HepG2 (cell line): ENCODE measurements around the gene SETD1B. TPM values are rescaled to one million over a fixed set of nuclear protein-coding genes. Genes with fewer than 3 reads are reported as not detected.

Experiments used
- BCL6 ChIP-seq: IDR thresholded peaks from 2 replicates; pipeline ENCODE4 v1.6.1; 2016; ENCODE audit warnings: missing genetic modification reagents, missing compliant biosample characterization
- DPF2 ChIP-seq: sonication (generic); formaldehyde crosslinking; IDR thresholded peaks from 2 replicates; pipeline ENCODE4 v1.4.0; 2020; ENCODE audit warnings: mild to moderate bottlenecking, low read depth, missing genetic modification reagents, borderline replicate concordance
- DR1 ChIP-seq: sonication (generic); formaldehyde crosslinking; IDR thresholded peaks from 2 replicates; pipeline ENCODE4 v1.8.0; 2021; ENCODE audit warnings: mild to moderate bottlenecking, missing genetic modification reagents, inconsistent platforms
- ELF4 ChIP-seq: sonication (generic); formaldehyde crosslinking; IDR thresholded peaks from 2 replicates; pipeline ENCODE4 v1.5.0; 2020; ENCODE audit warnings: missing genetic modification reagents, mild to moderate bottlenecking, moderate library complexity, borderline replicate concordance
- KDM2A ChIP-seq: sonication (generic); formaldehyde crosslinking; IDR thresholded peaks from 2 replicates; pipeline ENCODE4 v1.4.0; 2020; ENCODE audit warnings: low read depth, missing genetic modification reagents, borderline replicate concordance
- SIN3B ChIP-seq: fragments of 150-350 bp; IDR thresholded peaks from 2 replicates; pipeline ENCODE4 v1.6.1; 2014; ENCODE audit warnings: low read length
- SIX4 ChIP-seq: sonication (generic); formaldehyde crosslinking; IDR thresholded peaks from 2 replicates; pipeline ENCODE4 v1.4.0; 2020; ENCODE audit warnings: missing genetic modification reagents
- TAF15 ChIP-seq: fragments of 200-400 bp; formaldehyde crosslinking; IDR thresholded peaks from one replicate; pipeline ENCODE4 v1.6.1; 2018; ENCODE audit warnings: mild to moderate bottlenecking, low read depth, low read length; ENCODE audit not compliant: poor library complexity, severe bottlenecking
- TBP ChIP-seq: sonication (generic); formaldehyde crosslinking; IDR thresholded peaks from 2 replicates; pipeline ENCODE4 v1.5.0; 2020; ENCODE audit warnings: missing genetic modification reagents
- ZMAT3 ChIP-seq: sonication (generic); formaldehyde crosslinking; conservative IDR thresholded peaks from 2 replicates; pipeline ENCODE4 v1.7.0; 2021; ENCODE audit warnings: missing genetic modification reagents
- ZNF138 ChIP-seq: sonication (generic); formaldehyde crosslinking; IDR thresholded peaks from 2 replicates; pipeline ENCODE4 v1.5.0; 2020; ENCODE audit warnings: mild to moderate bottlenecking, low read depth, missing genetic modification reagents
- ZNF143 ChIP-seq: sonication (generic); formaldehyde crosslinking; IDR thresholded peaks from 2 replicates; pipeline ENCODE4 v1.4.0; 2020; ENCODE audit warnings: missing genetic modification reagents
- ZNF350 ChIP-seq: sonication (generic); formaldehyde crosslinking; IDR thresholded peaks from 2 replicates; pipeline ENCODE4 v1.4.0; 2020; ENCODE audit warnings: mild to moderate bottlenecking, low read depth, missing genetic modification reagents, borderline replicate concordance
- ZNF567 ChIP-seq: sonication (generic); formaldehyde crosslinking; IDR thresholded peaks from 2 replicates; pipeline ENCODE4 v1.8.1; 2023; ENCODE audit warnings: mild to moderate bottlenecking, missing genetic modification reagents, borderline replicate concordance
- ZNF737 ChIP-seq: sonication (generic); formaldehyde crosslinking; IDR thresholded peaks from 2 replicates; pipeline ENCODE4 v1.5.0; 2020; ENCODE audit warnings: missing genetic modification reagents, mild to moderate bottlenecking, borderline replicate concordance
- ZNF766 ChIP-seq: sonication (generic); formaldehyde crosslinking; IDR thresholded peaks from 2 replicates; pipeline ENCODE4 v1.5.0; 2020; ENCODE audit warnings: missing genetic modification reagents, borderline replicate concordance
- ZNF839 ChIP-seq: sonication (generic); formaldehyde crosslinking; IDR thresholded peaks from 2 replicates; pipeline ENCODE4 v1.4.0; 2020; ENCODE audit warnings: missing genetic modification reagents, mild to moderate bottlenecking, borderline replicate concordance
- ZNF878 ChIP-seq: sonication (generic); formaldehyde crosslinking; IDR thresholded peaks from 2 replicates; pipeline ENCODE4 v1.8.1; 2023; ENCODE audit warnings: mild to moderate bottlenecking, missing genetic modification reagents, moderate library complexity
- ZXDC ChIP-seq: sonication (generic); formaldehyde crosslinking; IDR thresholded peaks from 2 replicates; pipeline ENCODE4 v1.5.0; 2020; ENCODE audit warnings: mild to moderate bottlenecking, missing genetic modification reagents
- polyA plus RNA-seq, 8 experiments: library from polyadenylated mRNA; depleted of rRNA in 3 of 8; stranded (reverse) in 7 of 8; unstranded in 1 of 8; fragments of >200 nt; fragmentation: Illumina TruSeq in 4 of 8; extraction: Trizol in 4 of 8; gene quantifications; 2 replicates each; pipeline versions ENCODE4 v1.2.1 to v1.2.3, GENCODE V29; 2011 to 2016; ENCODE audit warnings: low read depth in 4 of 8, missing spikeins in 1 of 8, mixed read lengths in 1 of 8; ENCODE audit not compliant: insufficient read depth in 1 of 8
- total RNA-seq, 5 experiments: library from RNA; depleted of rRNA; stranded (reverse); fragments of >200 nt; fragmentation: Illumina TruSeq; extraction: Trizol; gene quantifications; 2 replicates each; pipeline ENCODE4 v1.2.3, GENCODE V29; 2016; ENCODE audit warnings: low read depth in 1 of 5
- TF ChIP-seq, protein P1 (sequence below): sonication (generic); formaldehyde crosslinking; IDR thresholded peaks from 2 replicates; pipeline ENCODE4 v1.4.0; 2020; ENCODE audit warnings: missing genetic modification reagents
- TF ChIP-seq, protein P2 (sequence below): sonication (generic); formaldehyde crosslinking; IDR thresholded peaks from 2 replicates; pipeline ENCODE4 v1.8.0; 2022; ENCODE audit warnings: mild to moderate bottlenecking, missing genetic modification reagents

The SETD1B gene
- total and polyA plus RNA-seq, 2 of the 13 experiments (the other 11 are each of a cell fraction or from before 2014, with no cell fraction given), result 1.1 to 1.4 TPM

- TF ChIP-seq DPF2 (CRISPR knock-in tag), result no peak
- TF ChIP-seq ZXDC (CRISPR knock-in tag), result no peak
- TF ChIP-seq TBP, result no peak
- TF ChIP-seq, protein P1, sequence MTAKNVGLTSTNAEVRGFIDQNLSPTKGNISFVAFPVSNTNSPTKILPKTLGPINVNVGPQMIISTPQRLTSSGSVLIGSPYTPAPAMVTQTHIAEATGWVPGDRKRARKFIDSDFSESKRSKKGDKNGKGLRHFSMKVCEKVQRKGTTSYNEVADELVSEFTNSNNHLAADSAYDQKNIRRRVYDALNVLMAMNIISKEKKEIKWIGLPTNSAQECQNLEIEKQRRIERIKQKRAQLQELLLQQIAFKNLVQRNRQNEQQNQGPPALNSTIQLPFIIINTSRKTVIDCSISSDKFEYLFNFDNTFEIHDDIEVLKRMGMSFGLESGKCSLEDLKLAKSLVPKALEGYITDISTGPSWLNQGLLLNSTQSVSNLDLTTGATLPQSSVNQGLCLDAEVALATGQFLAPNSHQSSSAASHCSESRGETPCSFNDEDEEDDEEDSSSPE (CRISPR knock-in tag), result no peak
- no peak for TF ChIP-seq BCL6 (CRISPR knock-in tag)
- TF ChIP-seq ZMAT3 (CRISPR knock-in tag), result no peak
- TF ChIP-seq ZNF143, result no peak
- no peak for TF ChIP-seq ZNF567 (CRISPR knock-in tag)
- no peak for TF ChIP-seq ELF4 (CRISPR knock-in tag)
- TF ChIP-seq ZNF839 (CRISPR knock-in tag), result no peak
- TF ChIP-seq, protein P2, sequence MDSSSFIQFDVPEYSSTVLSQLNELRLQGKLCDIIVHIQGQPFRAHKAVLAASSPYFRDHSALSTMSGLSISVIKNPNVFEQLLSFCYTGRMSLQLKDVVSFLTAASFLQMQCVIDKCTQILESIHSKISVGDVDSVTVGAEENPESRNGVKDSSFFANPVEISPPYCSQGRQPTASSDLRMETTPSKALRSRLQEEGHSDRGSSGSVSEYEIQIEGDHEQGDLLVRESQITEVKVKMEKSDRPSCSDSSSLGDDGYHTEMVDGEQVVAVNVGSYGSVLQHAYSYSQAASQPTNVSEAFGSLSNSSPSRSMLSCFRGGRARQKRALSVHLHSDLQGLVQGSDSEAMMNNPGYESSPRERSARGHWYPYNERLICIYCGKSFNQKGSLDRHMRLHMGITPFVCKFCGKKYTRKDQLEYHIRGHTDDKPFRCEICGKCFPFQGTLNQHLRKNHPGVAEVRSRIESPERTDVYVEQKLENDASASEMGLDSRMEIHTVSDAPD (CRISPR knock-in tag), result no peak
- TF ChIP-seq KDM2A (CRISPR knock-in tag), result peak; percentile 59
- no peak for TF ChIP-seq ZNF138 (CRISPR knock-in tag)
- TF ChIP-seq SIN3B, result no peak
- no peak for TF ChIP-seq ZNF766 (CRISPR knock-in tag)
- no peak for TF ChIP-seq ZNF878 (CRISPR knock-in tag)
- no peak; the same call in 1 of the 2 replicates for TF ChIP-seq ZNF350
- TF ChIP-seq ZNF737 (CRISPR knock-in tag), result no peak
- no peak for TF ChIP-seq DR1 (CRISPR knock-in tag)
- TF ChIP-seq TAF15, result no peak
- TF ChIP-seq SIX4 (CRISPR knock-in tag), result no peak
Measured at GRCh38 chr12:121776190-121777098, 27.4 kb upstream of the SETD1B start (continued).
